ENCODE measurements around the gene DHRS2. TPM values are rescaled to one million over a fixed set of nuclear protein-coding genes. Genes with fewer than 3 reads are reported as not detected.

DHRS2 gene
- total and polyA plus RNA-seq, 2 of the 13 experiments (the other 11 are each of a cell fraction or from before 2014, with no cell fraction given), result 1,621 to 3,021 TPM

DNA sequence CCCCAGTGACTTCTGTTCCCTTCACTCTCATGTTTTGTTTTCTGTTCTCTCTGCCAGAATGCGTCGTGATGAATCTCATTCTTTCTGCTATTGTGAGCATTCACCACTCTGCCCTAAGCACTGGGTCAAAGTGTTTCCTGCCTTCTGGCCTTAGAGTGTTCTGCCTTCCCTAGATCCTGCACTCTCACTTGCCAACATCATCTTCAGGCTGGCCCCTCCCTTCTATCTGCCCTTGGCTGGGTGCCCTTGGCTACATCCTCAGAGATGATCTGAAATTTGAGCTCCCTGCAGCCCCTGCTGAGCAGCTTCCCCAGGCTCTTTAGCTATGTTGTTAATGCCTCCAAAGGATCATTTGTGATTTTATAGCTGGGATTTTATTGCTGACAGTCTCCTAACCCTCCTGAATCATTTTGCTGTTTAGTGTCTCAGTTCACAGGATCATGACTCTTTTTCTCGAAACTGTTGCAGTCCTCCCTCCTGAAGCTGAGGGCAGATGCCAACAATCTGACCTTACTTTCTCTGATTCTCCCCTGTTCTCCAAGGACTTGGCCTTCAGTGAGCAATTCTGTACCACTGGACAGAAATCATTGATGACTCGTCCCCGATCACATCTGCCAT lies 4.5 kb downstream of the DHRS2 start (continued):
- TF ChIP-seq ZNF335 (CRISPR knock-in tag; IDR thresholded peaks at IDR 0.05) (no peak), ZNF567 (CRISPR knock-in tag; IDR thresholded peaks at IDR 0.05; ENCODE audit: borderline replicate concordance) (no peak), CENPX (CRISPR knock-in tag; IDR thresholded peaks at IDR 0.05) (no peak), ZNF563 (CRISPR knock-in tag; IDR thresholded peaks at IDR 0.05) (no peak), NR1H2 (CRISPR knock-in tag; IDR thresholded peaks at IDR 0.05; ENCODE audit: borderline replicate concordance, low read depth) (no peak), RFX5 (IDR thresholded peaks at IDR 0.05; ENCODE audit: low read depth, low read length) (no peak; the same call in 1 of the 2 replicates), ZNF577 (CRISPR knock-in tag; IDR thresholded peaks at IDR 0.05; ENCODE audit: borderline replicate concordance, low read depth) (no peak), ZFP36L2 (CRISPR knock-in tag; IDR thresholded peaks at IDR 0.05) (no peak), MYNN (CRISPR knock-in tag; IDR thresholded peaks at IDR 0.05; ENCODE audit: low read depth) (no peak), ZNF879 (CRISPR knock-in tag; IDR thresholded peaks at IDR 0.05) (peak; percentile 18; the same call in 1 of the 2 replicates), ZNF580 (CRISPR knock-in tag; IDR thresholded peaks at IDR 0.05; ENCODE audit: borderline replicate concordance, low read depth) (0 out of 2 replicates have a peak, but pooled peaks have one; percentile 24), ZNF510 (CRISPR knock-in tag; IDR thresholded peaks at IDR 0.05; ENCODE audit: low read depth) (no peak), ZNF792 (CRISPR knock-in tag; IDR thresholded peaks at IDR 0.05) (no peak), ELF1 (CRISPR knock-in tag; IDR thresholded peaks at IDR 0.05) (no peak), KMT2B (CRISPR knock-in tag; IDR thresholded peaks at IDR 0.05) (no peak), SALL2 (CRISPR knock-in tag; IDR thresholded peaks at IDR 0.05) (no peak), MBNL3 (CRISPR knock-in tag; conservative IDR thresholded peaks at IDR 0.05) (0 out of 2 replicates have a peak, but pooled peaks have one; percentile 13), ZNF724P (CRISPR knock-in tag; IDR thresholded peaks at IDR 0.05; ENCODE audit: borderline replicate concordance) (0 out of 2 replicates have a peak, but pooled peaks have one; percentile 45), TERF1 (CRISPR knock-in tag; IDR thresholded peaks at IDR 0.05) (no peak), GATAD1 (CRISPR knock-in tag; IDR thresholded peaks at IDR 0.05) (no peak)
- TF ChIP-seq, protein P1, sequence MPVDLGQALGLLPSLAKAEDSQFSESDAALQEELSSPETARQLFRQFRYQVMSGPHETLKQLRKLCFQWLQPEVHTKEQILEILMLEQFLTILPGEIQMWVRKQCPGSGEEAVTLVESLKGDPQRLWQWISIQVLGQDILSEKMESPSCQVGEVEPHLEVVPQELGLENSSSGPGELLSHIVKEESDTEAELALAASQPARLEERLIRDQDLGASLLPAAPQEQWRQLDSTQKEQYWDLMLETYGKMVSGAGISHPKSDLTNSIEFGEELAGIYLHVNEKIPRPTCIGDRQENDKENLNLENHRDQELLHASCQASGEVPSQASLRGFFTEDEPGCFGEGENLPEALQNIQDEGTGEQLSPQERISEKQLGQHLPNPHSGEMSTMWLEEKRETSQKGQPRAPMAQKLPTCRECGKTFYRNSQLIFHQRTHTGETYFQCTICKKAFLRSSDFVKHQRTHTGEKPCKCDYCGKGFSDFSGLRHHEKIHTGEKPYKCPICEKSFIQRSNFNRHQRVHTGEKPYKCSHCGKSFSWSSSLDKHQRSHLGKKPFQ (CRISPR knock-in tag; IDR thresholded peaks at IDR 0.05; ENCODE audit: insufficient replicate concordance), result no peak
- TF ChIP-seq, protein P2, sequence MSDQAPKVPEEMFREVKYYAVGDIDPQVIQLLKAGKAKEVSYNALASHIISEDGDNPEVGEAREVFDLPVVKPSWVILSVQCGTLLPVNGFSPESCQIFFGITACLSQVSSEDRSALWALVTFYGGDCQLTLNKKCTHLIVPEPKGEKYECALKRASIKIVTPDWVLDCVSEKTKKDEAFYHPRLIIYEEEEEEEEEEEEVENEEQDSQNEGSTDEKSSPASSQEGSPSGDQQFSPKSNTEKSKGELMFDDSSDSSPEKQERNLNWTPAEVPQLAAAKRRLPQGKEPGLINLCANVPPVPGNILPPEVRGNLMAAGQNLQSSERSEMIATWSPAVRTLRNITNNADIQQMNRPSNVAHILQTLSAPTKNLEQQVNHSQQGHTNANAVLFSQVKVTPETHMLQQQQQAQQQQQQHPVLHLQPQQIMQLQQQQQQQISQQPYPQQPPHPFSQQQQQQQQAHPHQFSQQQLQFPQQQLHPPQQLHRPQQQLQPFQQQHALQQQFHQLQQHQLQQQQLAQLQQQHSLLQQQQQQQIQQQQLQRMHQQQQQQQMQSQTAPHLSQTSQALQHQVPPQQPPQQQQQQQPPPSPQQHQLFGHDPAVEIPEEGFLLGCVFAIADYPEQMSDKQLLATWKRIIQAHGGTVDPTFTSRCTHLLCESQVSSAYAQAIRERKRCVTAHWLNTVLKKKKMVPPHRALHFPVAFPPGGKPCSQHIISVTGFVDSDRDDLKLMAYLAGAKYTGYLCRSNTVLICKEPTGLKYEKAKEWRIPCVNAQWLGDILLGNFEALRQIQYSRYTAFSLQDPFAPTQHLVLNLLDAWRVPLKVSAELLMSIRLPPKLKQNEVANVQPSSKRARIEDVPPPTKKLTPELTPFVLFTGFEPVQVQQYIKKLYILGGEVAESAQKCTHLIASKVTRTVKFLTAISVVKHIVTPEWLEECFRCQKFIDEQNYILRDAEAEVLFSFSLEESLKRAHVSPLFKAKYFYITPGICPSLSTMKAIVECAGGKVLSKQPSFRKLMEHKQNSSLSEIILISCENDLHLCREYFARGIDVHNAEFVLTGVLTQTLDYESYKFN (CRISPR knock-in tag; conservative IDR thresholded peaks at IDR 0.05), result no peak
- TF ChIP-seq, protein P3, sequence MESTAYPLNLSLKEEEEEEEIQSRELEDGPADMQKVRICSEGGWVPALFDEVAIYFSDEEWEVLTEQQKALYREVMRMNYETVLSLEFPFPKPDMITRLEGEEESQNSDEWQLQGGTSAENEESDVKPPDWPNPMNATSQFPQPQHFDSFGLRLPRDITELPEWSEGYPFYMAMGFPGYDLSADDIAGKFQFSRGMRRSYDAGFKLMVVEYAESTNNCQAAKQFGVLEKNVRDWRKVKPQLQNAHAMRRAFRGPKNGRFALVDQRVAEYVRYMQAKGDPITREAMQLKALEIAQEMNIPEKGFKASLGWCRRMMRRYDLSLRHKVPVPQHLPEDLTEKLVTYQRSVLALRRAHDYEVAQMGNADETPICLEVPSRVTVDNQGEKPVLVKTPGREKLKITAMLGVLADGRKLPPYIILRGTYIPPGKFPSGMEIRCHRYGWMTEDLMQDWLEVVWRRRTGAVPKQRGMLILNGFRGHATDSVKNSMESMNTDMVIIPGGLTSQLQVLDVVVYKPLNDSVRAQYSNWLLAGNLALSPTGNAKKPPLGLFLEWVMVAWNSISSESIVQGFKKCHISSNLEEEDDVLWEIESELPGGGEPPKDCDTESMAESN (CRISPR knock-in tag; conservative IDR thresholded peaks at IDR 0.05), result no peak

All from HepG2 (cell line).